ENCODE data around the gene ATP1B2.

GRCh38 chr17:7651665-7652387 is 1.1 kb downstream of the ATP1B2 start:
- TF ChIP-seq, protein P1, sequence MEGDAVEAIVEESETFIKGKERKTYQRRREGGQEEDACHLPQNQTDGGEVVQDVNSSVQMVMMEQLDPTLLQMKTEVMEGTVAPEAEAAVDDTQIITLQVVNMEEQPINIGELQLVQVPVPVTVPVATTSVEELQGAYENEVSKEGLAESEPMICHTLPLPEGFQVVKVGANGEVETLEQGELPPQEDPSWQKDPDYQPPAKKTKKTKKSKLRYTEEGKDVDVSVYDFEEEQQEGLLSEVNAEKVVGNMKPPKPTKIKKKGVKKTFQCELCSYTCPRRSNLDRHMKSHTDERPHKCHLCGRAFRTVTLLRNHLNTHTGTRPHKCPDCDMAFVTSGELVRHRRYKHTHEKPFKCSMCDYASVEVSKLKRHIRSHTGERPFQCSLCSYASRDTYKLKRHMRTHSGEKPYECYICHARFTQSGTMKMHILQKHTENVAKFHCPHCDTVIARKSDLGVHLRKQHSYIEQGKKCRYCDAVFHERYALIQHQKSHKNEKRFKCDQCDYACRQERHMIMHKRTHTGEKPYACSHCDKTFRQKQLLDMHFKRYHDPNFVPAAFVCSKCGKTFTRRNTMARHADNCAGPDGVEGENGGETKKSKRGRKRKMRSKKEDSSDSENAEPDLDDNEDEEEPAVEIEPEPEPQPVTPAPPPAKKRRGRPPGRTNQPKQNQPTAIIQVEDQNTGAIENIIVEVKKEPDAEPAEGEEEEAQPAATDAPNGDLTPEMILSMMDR (conservative IDR thresholded peaks at IDR 0.05 in 1 of 2, IDR thresholded peaks at IDR 0.05 in 1 of 2; ENCODE audit: extremely low read depth in 1 of 2, insufficient read depth in 1 of 2, low read depth in 1 of 2, low read length in 2 of 2): no peak
- TF ChIP-seq EZH2 (IDR thresholded peaks at IDR 0.05; ENCODE audit: borderline replicate concordance, low read length): no peak
